Measurements from ENCODE around the gene RAB1A. TPM values are rescaled to one million over a fixed set of nuclear protein-coding genes. Genes with fewer than 3 reads are reported as not detected.

RAB1A gene
- total and polyA plus RNA-seq, 4 donors, result 118 to 165 (median 130) TPM

GRCh38 chr2:65093211-65093610 lies 36.7 kb downstream of the RAB1A start:
- no peaks in the 10 kb centered on the region for H3K27me3 ChIP-seq (ENCODE audit: control insufficient read depth in 1 of 2, insufficient read depth in 2 of 2, low read length in 1 of 2)
- H3K27ac ChIP-seq (ENCODE audit: low read depth in 1 of 2, low read length in 2 of 2), result no peak overlapping the region
- H3K4me3 ChIP-seq (ENCODE audit: low read length in 2 of 2), result no peak overlapping the region
- intact Hi-C loops (cut with DNase I), result no loop called here
- H3K36me3 ChIP-seq (ENCODE audit: control insufficient read depth in 1 of 2, insufficient read depth in 2 of 2, low read length in 1 of 2), result peaks cover 0 to 2% of the 10 kb centered on the region in 2 donors
- H3K4me1 ChIP-seq (ENCODE audit: control insufficient read depth in 1 of 2, insufficient read depth in 2 of 2, low read length in 2 of 2), result peaks cover 0 to 3% of the 10 kb centered on the region in 2 donors
- DNase-seq (no peak), ATAC-seq (ENCODE audit: low FRiP score) (no peak)
- no peaks in the 10 kb centered on the region for H3K9me3 ChIP-seq (ENCODE audit: control insufficient read depth, low read length)

- peaks cover 0 to 2% of the 10 kb centered on the region in 2 donors for H3K36me3 ChIP-seq (ENCODE audit: control insufficient read depth in 1 of 2, insufficient read depth in 2 of 2, low read length in 1 of 2)
- intact Hi-C loops (cut with DNase I), result no loop called here
- DNase-seq (no peak), ATAC-seq (ENCODE audit: low FRiP score) (no peak)
- H3K27ac ChIP-seq (ENCODE audit: low read depth in 1 of 2, low read length in 2 of 2), result no peak overlapping the region
- H3K4me3 ChIP-seq (ENCODE audit: low read length in 2 of 2), result no peak overlapping the region
- H3K27me3 ChIP-seq (ENCODE audit: control insufficient read depth in 1 of 2, insufficient read depth in 2 of 2, low read length in 1 of 2), result no peaks in the 10 kb centered on the region
- no peaks in the 10 kb centered on the region for H3K9me3 ChIP-seq (ENCODE audit: control insufficient read depth, low read length)
- WGBS, 2 donors, result 87 to 94% methylated on average over 4 of the region's 4 CpGs
- H3K4me1 ChIP-seq (ENCODE audit: control insufficient read depth in 1 of 2, insufficient read depth in 2 of 2, low read length in 2 of 2), result peaks cover 0 to 3% of the 10 kb centered on the region in 2 donors
These were observed 37.1 kb downstream of the RAB1A start for GRCh38 chr2:65092791-65093190.

GRCh38 chr2:65085148-65085547 lies 44.8 kb downstream of the RAB1A start:
- WGBS, 2 donors, result 95 to 99% methylated on average over 3 of the region's 3 CpGs
- ATAC-seq (ENCODE audit: low FRiP score) (no peak), DNase-seq (no peak)
- Histone ChIP-seq H3K36me3 (ENCODE audit: control insufficient read depth in 1 of 2, insufficient read depth in 2 of 2, low read length in 1 of 2) (peaks cover 3 to 8% of the 10 kb centered on the region in 2 donors), H3K4me1 (ENCODE audit: control insufficient read depth in 1 of 2, insufficient read depth in 2 of 2, low read length in 2 of 2) (peaks cover 3 to 4% of the 10 kb centered on the region in 2 donors), H3K4me3 (ENCODE audit: low read length in 2 of 2) (no peak overlapping the region), H3K9me3 (ENCODE audit: control insufficient read depth, low read length) (no peaks in the 10 kb centered on the region), H3K27ac (ENCODE audit: low read depth in 1 of 2, low read length in 2 of 2) (no peak overlapping the region), H3K27me3 (ENCODE audit: control insufficient read depth in 1 of 2, insufficient read depth in 2 of 2, low read length in 1 of 2) (no peaks in the 10 kb centered on the region)
- intact Hi-C loops (cut with DNase I), result no loop called here

GRCh38 chr2:65081232-65081685 lies 48.6 kb downstream of the RAB1A start:
- Histone ChIP-seq H3K27me3 (ENCODE audit: control insufficient read depth in 1 of 2, insufficient read depth in 2 of 2, low read length in 1 of 2) (no peaks in the 10 kb centered on the region), H3K4me3 (ENCODE audit: low read length in 2 of 2) (no peak overlapping the region), H3K36me3 (ENCODE audit: control insufficient read depth in 1 of 2, insufficient read depth in 2 of 2, low read length in 1 of 2) (peaks cover 3 to 15% of the 10 kb centered on the region in 2 donors), H3K4me1 (ENCODE audit: control insufficient read depth in 1 of 2, insufficient read depth in 2 of 2, low read length in 2 of 2) (peaks cover 0 to 4% of the 10 kb centered on the region in 2 donors), H3K27ac (ENCODE audit: low read depth in 1 of 2, low read length in 2 of 2) (no peak overlapping the region), H3K9me3 (ENCODE audit: control insufficient read depth, low read length) (no peaks in the 10 kb centered on the region)
- DNase-seq, result peak in 1 of 2 donors; percentile 65
- intact Hi-C loops (cut with DNase I), result no loop called here
- peak; percentile 58 for ATAC-seq (ENCODE audit: low FRiP score)
- WGBS, 2 donors, result 86 to 87% methylated on average over 4 of the region's 4 CpGs

GRCh38 chr2:65079017-65079416 lies 50.9 kb downstream of the RAB1A start:
- 92 to 96% methylated on average over 6 of the region's 6 CpGs for WGBS, 2 donors
- intact Hi-C loops (cut with DNase I), result loop anchor here in 1 of 2 donors (10.0 kb wide), 1 partner anchor 46 kb away; no protein-coding TSS in a partner anchor

GRCh38 chr2:65077898-65078297 lies 52.0 kb downstream of the RAB1A start:
- H3K4me3 ChIP-seq (ENCODE audit: low read length in 2 of 2), result no peak overlapping the region
- H3K36me3 ChIP-seq (ENCODE audit: control insufficient read depth in 1 of 2, insufficient read depth in 2 of 2, low read length in 1 of 2), result peaks cover 2 to 7% of the 10 kb centered on the region in 2 donors
- H3K9me3 ChIP-seq (ENCODE audit: control insufficient read depth, low read length), result no peaks in the 10 kb centered on the region
- intact Hi-C loops (cut with DNase I), result loop anchor here in 1 of 2 donors (10.0 kb wide), 1 partner anchor 47 kb away; no protein-coding TSS in a partner anchor
- H3K27me3 ChIP-seq (ENCODE audit: control insufficient read depth in 1 of 2, insufficient read depth in 2 of 2, low read length in 1 of 2), result no peaks in the 10 kb centered on the region
- DNase-seq (no peak), ATAC-seq (ENCODE audit: low FRiP score) (no peak)
- H3K27ac ChIP-seq (ENCODE audit: low read depth in 1 of 2, low read length in 2 of 2), result no peak overlapping the region
- 94 to 97% methylated on average over 7 of the region's 7 CpGs for WGBS, 2 donors
- H3K4me1 ChIP-seq (ENCODE audit: control insufficient read depth in 1 of 2, insufficient read depth in 2 of 2, low read length in 2 of 2), result peaks cover 1 to 4% of the 10 kb centered on the region in 2 donors

More at GRCh38 chr2:65079017-65079416, 50.9 kb downstream of the RAB1A start:
- H3K4me1 ChIP-seq (ENCODE audit: control insufficient read depth in 1 of 2, insufficient read depth in 2 of 2, low read length in 2 of 2), result peaks cover 1 to 4% of the 10 kb centered on the region in 2 donors
- DNase-seq, result no peak
- ATAC-seq (ENCODE audit: low FRiP score), result no peak
- no peak overlapping the region for H3K4me3 ChIP-seq (ENCODE audit: low read length in 2 of 2)
- no peak overlapping the region for H3K27ac ChIP-seq (ENCODE audit: low read depth in 1 of 2, low read length in 2 of 2)
- H3K9me3 ChIP-seq (ENCODE audit: control insufficient read depth, low read length), result no peaks in the 10 kb centered on the region
- H3K27me3 ChIP-seq (ENCODE audit: control insufficient read depth in 1 of 2, insufficient read depth in 2 of 2, low read length in 1 of 2), result no peaks in the 10 kb centered on the region
- H3K36me3 ChIP-seq (ENCODE audit: control insufficient read depth in 1 of 2, insufficient read depth in 2 of 2, low read length in 1 of 2), result peaks cover 2 to 12% of the 10 kb centered on the region in 2 donors

GRCh38 chr2:65076345-65076710 lies 53.6 kb downstream of the RAB1A start:
- intact Hi-C loops (cut with DNase I), result loop anchor here in 1 of 2 donors (10.0 kb wide), 1 partner anchor 48 kb away; no protein-coding TSS in a partner anchor
- peaks cover 6 to 7% of the 10 kb centered on the region in 2 donors for H3K36me3 ChIP-seq (ENCODE audit: control insufficient read depth in 1 of 2, insufficient read depth in 2 of 2, low read length in 1 of 2)
- peak; percentile 37 for ATAC-seq (ENCODE audit: low FRiP score)
- H3K4me1 ChIP-seq (ENCODE audit: control insufficient read depth in 1 of 2, insufficient read depth in 2 of 2, low read length in 2 of 2), result peaks cover 0 to 1% of the 10 kb centered on the region in 2 donors
- no peak for DNase-seq
- H3K4me3 ChIP-seq (ENCODE audit: low read length in 2 of 2), result no peak overlapping the region
- no peaks in the 10 kb centered on the region for H3K27me3 ChIP-seq (ENCODE audit: control insufficient read depth in 1 of 2, insufficient read depth in 2 of 2, low read length in 1 of 2)
- no peaks in the 10 kb centered on the region for H3K9me3 ChIP-seq (ENCODE audit: control insufficient read depth, low read length)
- H3K27ac ChIP-seq (ENCODE audit: low read depth in 1 of 2, low read length in 2 of 2), result peak overlapping the region in 1 of 2 donors; percentile 66
- 8 to 9% methylated on average over 7 of the region's 7 CpGs for WGBS, 2 donors

- no peaks in the 10 kb centered on the region for H3K9me3 ChIP-seq (ENCODE audit: control insufficient read depth, low read length)
- DNase-seq, result peak in 1 of 2 donors; percentile 59
- intact Hi-C loops (cut with DNase I), result loop anchor here in 1 of 2 donors (10.0 kb wide), 1 partner anchor 49 kb away; no protein-coding TSS in a partner anchor
These were observed 54.1 kb downstream of the RAB1A start for GRCh38 chr2:65075605-65076344.

More at GRCh38 chr2:65075605-65076344, 54.1 kb downstream of the RAB1A start:
- Histone ChIP-seq H3K36me3 (ENCODE audit: control insufficient read depth in 1 of 2, insufficient read depth in 2 of 2, low read length in 1 of 2) (peaks cover 6 to 7% of the 10 kb centered on the region in 2 donors), H3K27ac (ENCODE audit: low read depth in 1 of 2, low read length in 2 of 2) (peak overlapping the region in 1 of 2 donors; percentile 66), H3K4me1 (ENCODE audit: control insufficient read depth in 1 of 2, insufficient read depth in 2 of 2, low read length in 2 of 2) (peaks cover 0 to 1% of the 10 kb centered on the region in 2 donors), H3K27me3 (ENCODE audit: control insufficient read depth in 1 of 2, insufficient read depth in 2 of 2, low read length in 1 of 2) (no peaks in the 10 kb centered on the region), H3K4me3 (ENCODE audit: low read length in 2 of 2) (no peak overlapping the region)
- peak; percentile 60 for ATAC-seq (ENCODE audit: low FRiP score)
- WGBS, 2 donors, result 18 to 24% methylated on average over 5 of the region's 5 CpGs
